ENCODE results near the gene CEBPE.

Gene CEBPE

DNA sequence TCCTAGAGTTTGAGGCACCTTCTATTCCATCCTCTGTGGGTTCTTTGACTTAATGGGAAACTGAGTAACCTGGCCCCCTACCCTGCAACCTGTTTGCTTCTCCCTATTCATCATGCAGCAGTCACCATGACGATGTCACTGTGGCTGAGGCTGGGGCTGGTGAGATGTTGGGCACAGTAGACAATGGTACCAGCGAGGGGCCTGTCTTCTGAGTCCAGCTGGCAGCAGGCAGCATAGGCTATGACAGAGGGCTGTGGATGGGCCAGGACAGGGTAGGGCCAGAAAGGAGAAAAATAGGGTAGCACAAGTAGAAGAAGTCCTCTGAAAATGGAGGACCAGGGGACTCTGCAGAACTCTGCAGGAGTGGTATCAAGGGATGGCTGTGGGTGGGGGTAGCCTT is 16.3 kb downstream of the CEBPE start:
- DNase-seq (ENCODE audit: low read depth, low spot score), result no peak

DNA sequence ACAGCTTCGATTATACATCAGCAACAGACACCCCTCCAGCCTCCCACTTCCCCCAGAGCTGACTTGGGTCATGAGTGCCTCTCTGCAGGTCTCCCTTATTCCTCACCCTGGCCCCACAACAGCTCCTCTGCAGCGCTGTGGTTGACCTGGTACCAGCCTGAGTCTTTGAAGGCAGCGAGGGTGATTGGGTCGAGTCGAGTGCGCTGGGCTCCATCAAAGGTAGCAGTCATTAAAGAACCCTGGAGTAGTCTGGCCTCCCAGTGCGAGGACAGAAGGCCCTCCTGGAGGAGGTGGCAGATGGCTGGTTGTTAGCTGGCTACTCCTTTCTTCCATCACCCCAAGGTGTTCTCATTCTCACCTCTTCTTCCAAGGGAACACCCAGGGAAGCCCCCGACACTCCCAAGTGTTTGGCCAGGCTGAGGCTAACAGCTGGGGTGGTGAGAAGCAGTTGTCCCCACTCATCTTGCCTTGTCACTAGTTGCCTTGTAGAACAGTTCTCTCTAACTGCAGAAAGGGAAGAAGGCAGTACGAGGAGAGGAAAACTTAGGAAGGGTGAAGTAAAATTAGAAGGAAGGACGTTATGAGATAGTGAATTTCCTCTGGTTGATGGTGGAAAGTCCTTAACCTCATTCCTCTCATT is 16.9 kb downstream of the CEBPE start:
- no peak for DNase-seq (ENCODE audit: low read depth, low spot score)

DNA sequence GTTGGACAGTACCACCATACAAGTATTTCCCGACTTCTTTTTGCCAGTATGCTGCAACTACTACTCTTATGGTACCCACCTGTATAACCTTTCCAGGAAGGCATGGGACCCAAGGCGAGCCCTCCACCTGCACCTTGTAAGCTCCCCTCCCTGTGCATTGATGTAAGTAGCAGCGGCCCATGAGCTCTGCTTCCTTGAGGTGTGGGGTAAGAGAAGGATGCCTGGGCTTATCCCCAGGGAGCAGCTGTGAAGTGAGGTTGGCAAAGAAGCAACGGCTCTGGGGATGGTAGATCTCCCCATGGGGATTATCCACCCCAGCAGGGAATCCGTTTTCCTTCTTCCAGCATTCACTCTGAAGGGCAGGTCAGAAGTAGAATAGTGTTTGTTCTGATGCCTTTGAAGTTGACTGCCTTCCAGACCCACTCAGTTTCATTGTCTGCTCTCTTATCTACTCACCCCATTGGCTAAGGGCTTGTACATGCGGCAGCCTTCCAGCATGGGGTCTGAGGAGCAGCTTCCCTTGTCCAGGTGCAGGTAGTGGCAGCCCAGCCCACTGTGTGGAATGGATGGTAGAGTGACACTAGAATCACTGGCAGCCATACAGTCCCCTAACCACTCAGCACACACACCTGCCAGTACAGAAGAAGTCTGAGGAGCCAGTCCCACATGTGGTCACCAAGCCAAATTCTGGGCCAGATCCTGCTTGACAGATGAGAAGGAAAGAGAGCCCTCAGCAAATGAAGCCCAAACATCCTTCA is 17.7 kb downstream of the CEBPE start:
- DNase-seq (ENCODE audit: low read depth, low spot score), result no peak

DNA sequence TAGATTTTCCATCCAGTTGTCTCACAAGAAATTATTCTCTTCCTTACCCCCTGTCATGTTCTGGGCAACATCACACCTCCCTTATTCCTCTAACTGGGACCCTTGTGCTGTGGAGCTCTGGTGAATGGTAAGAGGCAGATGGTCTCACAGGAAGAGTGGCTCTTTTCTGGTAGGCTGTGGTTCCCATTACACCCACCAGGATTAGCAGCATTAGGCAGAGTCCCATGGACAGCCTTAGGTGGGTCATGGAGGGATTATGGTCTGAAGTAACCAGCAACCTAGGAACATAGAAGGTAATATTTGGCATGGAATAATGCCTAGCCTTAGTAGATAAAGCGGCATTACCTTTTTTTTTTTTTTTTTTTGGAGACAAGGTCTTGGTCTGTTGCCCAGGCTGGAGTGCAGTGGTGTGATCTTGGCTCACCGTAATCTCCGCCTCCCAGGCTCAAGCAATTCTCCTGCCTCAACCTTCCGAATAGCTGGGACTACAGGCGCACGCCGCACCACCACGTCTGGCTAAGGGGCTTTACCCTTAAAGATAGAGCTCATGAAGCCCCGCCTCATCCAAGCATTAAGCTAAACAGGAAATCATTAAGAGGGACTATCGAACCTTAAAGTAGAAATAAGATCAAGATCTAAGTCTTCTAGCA is 19.7 kb downstream of the CEBPE start:
- no peak for DNase-seq (ENCODE audit: low read depth, low spot score)

DNA sequence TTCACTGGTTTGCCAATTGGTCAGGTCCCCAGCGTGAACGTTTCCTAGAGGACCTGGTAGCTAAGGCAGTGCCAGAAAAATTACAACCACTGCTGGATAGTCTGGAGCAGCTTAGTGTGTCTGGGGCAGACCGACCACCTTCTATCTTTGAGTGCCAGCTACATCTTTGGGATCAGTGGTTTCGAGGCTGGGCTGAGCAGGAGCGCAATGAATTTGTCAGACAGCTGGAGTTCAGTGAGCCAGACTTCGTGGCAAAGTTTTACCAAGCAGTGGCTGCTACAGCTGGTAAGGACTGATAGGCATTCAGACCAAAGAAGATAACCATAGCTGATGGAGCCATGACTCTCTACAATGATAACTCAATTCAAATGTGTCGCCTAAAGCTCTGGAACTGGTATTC is 21.3 kb downstream of the CEBPE start:
- no peak for DNase-seq (ENCODE audit: low read depth, low spot score)

DNA sequence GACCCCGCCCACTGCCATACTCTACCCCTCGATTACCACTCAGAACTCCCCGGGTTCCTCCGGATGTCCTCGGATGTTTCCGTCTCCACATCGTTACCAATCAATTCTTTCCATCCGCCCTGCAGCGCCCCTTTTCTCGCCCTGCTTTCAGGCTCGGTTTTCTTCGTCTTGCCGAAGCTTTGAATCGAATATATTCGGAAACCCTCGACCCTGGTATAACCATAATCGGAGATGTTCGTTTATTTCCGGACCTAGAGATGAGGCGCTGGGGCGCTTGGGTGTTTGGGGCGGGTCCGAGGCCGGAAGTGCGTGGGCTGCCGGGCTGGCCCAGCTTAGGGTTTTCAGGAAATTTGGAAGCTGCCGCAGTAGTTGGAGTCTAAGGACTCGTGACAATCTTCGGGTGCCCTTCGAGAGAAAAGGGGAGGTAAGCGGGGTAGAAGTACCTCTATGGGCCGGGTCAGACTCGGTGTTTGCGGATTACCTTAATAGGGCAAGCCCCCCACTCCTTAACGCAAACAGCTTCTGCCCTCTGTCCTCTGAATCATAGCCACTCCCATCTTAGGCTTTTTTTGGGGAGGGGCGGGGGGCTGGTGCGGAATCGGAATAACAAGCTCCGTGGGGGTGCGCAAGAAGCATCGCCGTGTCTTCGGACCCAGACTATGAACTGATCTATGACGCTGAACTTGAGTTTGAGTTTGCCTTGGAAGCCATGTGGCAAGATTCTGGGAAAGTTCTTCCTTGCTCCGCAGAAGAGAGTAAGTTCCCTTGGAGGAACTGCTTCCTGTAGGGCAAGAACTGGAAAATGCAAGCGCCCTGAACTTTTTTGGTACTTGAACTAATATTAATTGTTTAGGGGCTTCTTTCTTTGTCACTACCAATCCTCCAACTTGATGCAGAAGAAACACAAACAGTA is 23.6 kb downstream of the CEBPE start, which contains the start of gene C14orf119:
TSS of gene C14orf119 (plus strand) at position 310 of the 913 bp plus-strand sequence. CDS start 2,154 bp downstream, outside the sequence.
- DNase-seq (ENCODE audit: low read depth, low spot score), result peak; percentile 100

DNA sequence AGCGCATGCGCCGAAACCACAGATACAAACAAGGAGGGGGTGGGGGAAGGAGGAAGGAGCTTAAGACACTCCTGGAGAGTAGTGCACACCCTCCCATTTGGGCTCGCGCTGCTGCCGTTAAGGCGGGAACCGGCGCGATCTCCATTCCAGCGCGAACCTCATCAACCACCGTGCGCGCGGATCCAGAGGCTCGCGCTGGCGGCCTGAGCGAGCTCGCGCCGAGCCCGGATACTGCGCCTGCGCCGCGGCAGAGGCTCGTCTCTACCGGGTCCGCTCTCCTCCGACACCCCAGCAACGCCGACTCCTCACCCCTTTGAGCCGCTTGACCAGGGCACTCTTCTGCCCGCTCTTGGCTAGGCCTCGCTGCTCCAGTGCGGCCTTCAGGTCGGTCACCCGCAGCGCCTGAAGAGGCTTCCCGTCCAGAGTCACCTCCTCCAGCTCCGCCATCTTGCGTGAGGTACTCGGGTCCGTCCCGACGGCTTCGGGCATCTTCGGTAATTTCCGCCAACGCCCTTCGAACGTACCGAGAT is 24.3 kb downstream of the CEBPE start, which contains the start of gene ACIN1:
TSS of gene ACIN1 (minus strand) at position 471 of the 530 bp plus-strand sequence. CDS start at position 447, 24 bp downstream.
- DNase-seq (ENCODE audit: low read depth, low spot score), result peak; percentile 92

DNA sequence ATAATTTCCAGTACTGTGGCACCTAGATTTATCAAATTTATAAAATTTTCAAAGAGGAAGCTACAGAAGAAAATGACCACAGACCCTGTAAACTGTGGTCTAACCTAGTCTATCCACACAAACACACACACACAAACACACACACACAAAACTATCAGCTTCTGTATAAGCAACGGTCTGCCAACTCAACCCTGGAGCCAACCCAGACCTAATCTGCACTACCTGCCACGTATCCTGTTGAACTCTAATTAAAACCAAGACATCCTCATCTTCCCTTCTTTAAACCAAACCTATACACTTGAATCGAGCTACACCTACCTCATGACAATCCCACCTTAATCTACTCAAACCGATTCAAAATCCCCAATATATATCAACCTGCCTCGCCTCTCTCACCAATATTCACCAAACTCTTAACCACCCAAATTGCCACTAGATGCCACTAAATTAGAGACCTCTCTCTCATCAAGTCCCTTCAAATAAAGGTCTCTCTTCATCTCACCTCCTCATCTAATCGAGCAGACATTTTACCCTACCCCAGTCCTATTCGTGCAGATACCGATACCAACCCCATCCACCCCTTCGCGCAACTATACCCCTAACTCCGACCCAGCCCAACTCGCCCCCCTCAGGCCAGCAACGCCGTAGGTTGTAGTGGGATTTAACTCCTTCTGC is 24.9 kb downstream of the CEBPE start:
- DNase-seq (ENCODE audit: low read depth, low spot score), result no peak

DNA sequence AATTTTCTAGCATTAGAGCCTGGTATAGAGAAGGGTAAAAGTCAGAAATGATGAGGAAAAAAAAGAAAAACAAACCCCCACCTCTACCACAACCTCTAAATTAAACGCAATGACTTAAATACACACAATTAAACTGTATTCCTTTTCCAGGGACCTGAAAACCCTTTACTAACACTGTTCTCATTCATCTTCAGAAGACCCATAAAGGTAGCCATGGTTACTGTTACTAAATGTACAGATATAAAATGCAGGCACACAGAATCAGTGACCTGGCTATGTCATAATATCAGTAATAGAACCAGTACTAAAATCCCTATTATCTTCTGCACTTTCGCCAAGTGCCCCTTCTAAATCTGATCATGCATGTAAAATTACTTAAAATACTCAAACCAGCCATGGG is 25.5 kb downstream of the CEBPE start:
- no peak for DNase-seq (ENCODE audit: low read depth, low spot score)

DNA sequence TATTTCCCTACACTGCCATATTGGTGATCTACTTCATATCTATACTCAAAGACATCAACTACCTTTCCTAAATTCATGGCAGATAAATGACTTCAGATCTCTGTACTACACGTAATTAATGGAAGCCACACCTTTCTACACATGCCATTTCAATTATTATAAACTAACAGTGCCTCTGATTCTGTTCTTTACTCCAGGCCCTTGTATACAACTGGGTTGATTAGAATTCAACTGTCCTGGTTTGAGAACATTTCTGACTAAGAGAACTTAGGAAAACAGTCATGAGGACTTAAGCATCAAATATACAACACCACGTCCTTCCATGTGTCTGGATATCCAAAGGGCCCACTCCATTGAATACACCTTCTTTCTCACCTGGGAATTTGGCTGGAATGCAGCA is 26.0 kb downstream of the CEBPE start:
- no peak for DNase-seq (ENCODE audit: low read depth, low spot score)

DNA sequence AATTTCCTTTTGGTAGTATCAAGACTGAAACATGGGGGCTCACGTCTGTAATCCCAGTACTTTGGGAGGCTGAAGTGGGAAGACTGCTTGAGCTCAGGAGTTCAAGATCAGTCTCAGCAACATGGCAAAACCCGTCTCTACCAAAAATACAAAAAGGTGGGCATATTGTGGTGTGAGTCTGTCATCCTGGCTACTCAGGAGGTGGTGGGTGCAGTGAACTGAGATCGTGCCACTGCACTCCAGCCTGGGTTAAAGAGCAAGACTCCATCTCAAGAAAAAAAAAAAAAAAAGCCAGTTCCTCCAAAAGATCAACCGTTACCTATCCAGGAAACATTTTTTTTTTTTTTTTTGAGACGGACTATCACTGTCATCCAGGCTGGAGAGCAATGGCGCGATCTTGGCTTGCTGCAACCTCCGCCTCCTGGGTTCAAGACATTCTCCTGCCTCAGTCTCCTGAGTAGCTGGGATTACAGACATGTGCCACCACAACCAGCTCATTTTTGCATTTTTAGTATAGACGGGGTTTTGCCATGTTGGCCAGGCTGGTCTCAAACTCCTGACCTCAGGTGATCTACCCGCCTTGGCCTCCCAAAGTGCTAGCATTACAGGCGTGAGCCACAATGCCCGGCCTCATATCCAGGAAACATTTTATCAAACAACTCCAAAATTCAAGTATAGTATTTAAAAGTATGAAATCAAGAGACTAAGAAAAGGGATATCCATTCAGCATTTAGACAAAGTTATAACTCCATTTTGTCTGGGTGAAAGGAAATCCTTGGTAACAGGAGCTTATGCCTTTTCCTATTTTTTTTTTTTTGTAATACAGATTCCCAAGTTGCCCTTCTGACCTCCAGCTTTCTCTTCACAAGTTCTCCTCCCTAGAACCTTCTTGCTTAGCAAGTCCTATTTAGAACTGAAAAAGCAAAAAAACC is 27.5 kb downstream of the CEBPE start:
- no peak for DNase-seq (ENCODE audit: low read depth, low spot score)

DNA sequence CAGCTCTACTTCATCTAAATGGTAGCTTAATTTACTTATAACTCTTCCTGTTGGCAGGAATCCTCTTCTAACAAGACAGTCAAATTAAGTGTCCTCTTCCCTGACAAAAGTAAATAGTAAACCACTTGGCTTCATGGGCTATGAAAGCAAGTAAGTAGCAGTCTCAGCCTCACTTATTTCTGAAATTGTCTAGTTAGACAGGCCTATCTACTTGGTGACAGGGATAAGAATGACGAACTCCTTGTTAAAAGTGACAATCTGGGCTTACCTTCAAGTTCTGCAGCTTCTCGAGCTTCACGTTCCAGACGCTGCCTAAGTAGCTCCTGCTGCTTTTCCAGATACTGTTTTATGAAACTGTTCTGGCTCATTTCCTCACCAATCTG is 28.8 kb downstream of the CEBPE start:
- DNase-seq (ENCODE audit: low read depth, low spot score), result no peak

DNA sequence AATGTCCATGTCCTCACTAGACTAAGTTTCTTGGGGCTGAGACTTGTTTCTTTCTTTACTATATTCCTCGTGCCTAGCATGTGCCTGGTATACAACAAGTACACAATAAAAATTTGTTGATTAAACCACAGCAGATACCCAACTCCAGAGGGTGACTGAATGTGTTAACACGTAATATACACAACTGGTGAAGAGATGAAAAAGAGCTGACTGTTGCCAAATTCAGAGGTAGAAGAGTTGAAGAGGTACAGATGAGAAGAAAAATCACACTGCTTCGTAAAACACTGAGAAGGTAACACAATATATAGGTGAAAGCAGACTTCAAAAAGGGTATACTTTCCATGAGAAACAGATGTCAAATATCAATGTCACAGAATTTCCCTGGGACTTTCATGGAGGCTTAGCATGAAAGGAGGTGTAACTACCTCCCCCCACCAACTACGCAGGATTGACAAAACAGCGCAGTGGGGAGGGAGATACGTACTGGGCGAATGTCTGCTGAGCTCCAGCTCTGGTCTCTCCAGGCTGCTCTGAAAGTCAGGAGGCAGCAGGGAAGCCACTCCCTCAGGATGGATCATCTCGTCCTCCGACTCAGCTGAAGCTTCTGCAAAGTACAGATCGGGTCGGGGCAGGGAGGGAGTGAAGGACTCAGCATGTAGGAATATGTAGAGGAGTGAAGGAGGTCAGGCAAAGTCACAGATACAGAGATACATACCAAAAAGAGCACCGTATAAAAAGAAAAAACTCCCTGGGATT is 29.4 kb downstream of the CEBPE start:
- no peak for DNase-seq (ENCODE audit: low read depth, low spot score)

DNA sequence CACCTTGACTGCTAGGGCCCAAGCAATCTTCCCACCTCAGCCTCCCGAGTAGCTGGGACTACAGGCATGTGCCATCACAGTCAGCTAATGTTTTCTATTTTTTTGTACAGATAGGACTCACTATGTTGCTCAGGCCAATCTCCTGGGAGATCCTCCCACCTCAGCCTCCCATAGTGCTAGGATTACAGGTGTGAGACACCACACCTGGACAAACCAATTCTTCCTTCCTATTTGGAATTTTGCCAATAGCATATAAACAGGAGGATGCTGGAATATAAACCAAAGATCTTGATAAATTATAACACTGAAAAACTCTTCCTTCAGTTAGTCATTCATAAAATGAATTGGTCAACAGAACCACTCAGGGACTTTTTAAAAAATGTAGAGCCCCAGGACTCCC is 32.5 kb downstream of the CEBPE start:
- DNase-seq (ENCODE audit: low read depth, low spot score), result no peak

DNA sequence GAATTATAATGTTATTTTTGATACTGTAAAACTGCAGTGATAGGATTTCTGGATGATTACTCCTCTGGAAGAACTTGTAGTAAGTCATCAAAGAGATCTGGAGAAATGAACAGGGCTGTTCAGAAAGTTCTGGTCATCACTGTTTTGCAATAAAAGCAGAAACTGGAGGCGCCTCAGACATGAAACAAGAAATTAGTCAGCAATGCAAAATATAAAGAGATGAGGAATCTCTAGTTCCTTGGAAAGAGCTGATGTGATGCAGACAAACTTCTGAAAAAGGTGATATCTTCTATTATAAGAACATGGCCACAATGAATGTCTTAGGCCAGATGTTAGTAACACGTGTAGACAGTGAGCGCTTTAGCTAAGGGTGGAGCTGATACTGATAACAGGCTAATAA is 33.6 kb downstream of the CEBPE start:
- no peak for DNase-seq (ENCODE audit: low read depth, low spot score)

DNA sequence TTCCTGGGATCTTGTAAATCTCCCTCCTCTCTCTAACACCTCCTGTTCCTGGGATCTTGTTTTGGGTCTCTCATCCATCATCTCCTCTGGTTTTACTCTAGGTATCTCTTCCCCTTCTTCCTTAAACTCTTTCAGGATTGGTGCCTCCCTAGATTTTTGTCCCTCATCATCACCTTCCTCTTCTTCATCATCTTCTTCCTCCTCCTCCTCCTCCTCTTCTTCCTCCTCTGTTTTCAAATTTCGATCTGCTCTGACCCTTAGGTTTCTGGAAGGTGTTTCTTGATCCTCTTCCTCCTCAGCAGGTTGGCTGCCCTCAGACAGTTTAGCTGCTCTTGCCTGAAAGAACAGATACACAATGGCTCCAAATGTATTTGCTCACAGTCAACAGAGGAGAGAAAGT is 38.6 kb downstream of the CEBPE start:
- DNase-seq (ENCODE audit: low read depth, low spot score), result no peak

DNA sequence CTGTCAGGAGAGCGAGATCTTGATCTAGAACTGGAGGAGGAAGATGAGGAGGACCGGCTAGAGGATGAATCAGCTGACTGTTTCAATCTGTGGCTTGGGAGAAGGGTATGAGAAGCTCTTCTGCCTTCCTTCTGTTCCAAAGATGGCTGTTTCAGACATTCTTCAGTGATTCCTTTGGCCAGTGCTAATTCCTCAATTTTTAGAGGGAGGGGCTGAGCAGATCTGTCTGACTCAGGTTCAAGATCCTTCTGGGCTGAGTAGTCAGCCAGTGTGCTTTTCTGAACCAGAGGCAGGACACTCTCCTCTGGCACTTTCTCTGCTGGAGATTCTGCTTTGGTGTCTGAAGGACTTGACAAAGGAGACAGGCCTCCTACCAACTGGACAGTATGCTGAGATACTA is 39.3 kb downstream of the CEBPE start:
- DNase-seq (ENCODE audit: low read depth, low spot score), result no peak

DNA sequence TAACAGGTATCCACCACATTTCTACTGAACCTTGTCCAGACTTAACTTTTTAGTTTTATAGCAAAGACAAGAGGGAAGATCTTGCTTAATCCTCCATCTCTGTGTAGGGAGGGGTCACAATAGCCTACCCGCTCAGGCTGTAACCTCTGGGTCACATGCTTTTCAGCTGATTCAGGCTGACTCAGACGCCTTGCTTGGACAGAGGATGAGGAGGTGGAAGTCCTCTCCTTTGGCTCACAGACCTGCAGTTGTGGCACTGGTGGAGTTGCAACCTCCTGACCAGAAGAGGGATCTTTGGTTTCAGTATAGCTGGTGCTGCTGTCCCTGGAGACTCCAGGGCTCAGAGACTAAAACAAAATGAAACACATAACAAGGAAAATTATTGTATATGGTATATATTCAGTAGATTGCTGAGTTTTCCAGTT is 40.4 kb downstream of the CEBPE start:
- peak; percentile 65 for DNase-seq (ENCODE audit: low read depth, low spot score)

DNA sequence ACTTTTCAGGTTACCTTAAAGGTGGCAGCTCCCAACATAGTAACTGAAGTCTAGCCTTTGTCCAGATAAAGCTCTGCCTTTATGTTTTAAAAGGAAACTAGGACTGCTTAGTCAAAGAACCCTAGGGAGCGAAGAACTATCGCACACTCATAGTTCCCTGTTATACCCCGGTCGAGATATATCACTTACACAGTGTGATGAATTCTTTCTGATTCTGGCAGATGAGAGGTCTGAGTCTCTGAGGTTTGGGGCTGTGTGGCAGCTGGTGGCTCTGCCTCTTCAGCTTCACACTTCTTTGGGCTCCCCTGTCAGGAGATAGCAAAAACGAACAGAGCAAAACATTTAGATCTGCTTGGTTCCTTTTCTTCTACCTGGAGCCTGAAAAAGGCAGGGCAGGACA is 41.1 kb downstream of the CEBPE start:
- no peak for DNase-seq (ENCODE audit: low read depth, low spot score)
